Gastroesophageal sphincter (tissue), 3 donors: ENCODE data around the gene PLEKHN1.

Source experiments
- EP300 ChIP-seq: sonication (generic); formaldehyde crosslinking; IDR thresholded peaks from one replicate; pipeline ENCODE4 v1.6.1; 2017; ENCODE audit warnings: antibody characterized with exemption, mild to moderate bottlenecking
- POLR2AphosphoS5 ChIP-seq: sonication (generic); formaldehyde crosslinking; IDR thresholded peaks from one replicate; pipeline ENCODE4 v1.6.1; 2017; ENCODE audit warnings: antibody characterized with exemption
- TF ChIP-seq, protein P1 (sequence below), 4 experiments: fragments of 200-600 bp in 2 of 4; fragments of 450-650 bp in 2 of 4; sonication (generic) in 1 of 4; IDR thresholded peaks; one replicate each; pipeline ENCODE4 v1.5.1; 2017 to 2019; ENCODE audit warnings: antibody characterized with exemption in 4 of 4, mild to moderate bottlenecking in 2 of 4, moderate library complexity in 2 of 4

DNA sequence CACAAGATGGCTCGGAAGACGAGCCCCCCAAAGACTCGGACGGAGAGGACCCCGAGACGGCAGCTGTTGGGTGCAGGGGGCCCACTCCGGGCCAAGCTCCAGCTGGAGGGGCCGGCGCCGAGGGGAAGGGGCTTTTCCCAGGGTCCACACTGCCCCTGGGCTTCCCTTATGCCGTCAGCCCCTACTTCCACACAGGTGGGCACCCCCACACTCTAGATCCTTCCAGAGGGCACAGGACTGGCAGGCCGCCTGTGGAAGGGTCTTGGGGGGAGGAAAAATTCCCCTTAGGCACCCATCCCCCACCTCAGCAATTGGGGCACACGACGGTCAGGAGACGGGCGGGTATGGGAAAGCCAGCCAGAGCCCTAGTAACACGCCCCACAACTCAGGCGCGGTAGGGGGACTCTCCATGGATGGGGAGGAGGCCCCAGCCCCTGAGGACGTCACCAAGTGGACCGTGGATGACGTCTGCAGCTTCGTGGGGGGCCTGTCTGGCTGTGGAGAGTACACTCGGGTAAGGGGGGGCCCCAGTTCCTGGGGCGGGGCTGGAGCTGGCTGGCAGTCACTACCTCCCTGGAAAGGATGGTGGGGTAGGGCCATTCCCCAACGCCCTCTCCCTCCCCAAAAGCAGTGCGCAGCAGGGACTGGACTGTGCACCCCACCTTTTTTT lies 23.3 kb upstream of the PLEKHN1 start:
- TF ChIP-seq, protein P1, sequence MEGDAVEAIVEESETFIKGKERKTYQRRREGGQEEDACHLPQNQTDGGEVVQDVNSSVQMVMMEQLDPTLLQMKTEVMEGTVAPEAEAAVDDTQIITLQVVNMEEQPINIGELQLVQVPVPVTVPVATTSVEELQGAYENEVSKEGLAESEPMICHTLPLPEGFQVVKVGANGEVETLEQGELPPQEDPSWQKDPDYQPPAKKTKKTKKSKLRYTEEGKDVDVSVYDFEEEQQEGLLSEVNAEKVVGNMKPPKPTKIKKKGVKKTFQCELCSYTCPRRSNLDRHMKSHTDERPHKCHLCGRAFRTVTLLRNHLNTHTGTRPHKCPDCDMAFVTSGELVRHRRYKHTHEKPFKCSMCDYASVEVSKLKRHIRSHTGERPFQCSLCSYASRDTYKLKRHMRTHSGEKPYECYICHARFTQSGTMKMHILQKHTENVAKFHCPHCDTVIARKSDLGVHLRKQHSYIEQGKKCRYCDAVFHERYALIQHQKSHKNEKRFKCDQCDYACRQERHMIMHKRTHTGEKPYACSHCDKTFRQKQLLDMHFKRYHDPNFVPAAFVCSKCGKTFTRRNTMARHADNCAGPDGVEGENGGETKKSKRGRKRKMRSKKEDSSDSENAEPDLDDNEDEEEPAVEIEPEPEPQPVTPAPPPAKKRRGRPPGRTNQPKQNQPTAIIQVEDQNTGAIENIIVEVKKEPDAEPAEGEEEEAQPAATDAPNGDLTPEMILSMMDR (IDR thresholded peaks at IDR 0.05) = no peak
- TF ChIP-seq POLR2AphosphoS5 (no peak), EP300 (no peak)
